GM21515 (cell line): ENCODE data around the gene ZNF70.

ENCODE experiments used
- ATAC-seq: cut with Tn5 transposase; IDR thresholded peaks from one replicate; pipeline ENCODE4 v1.9.1; 2021; ENCODE audit not compliant: unreplicated experiment

Gene ZNF70

DNA sequence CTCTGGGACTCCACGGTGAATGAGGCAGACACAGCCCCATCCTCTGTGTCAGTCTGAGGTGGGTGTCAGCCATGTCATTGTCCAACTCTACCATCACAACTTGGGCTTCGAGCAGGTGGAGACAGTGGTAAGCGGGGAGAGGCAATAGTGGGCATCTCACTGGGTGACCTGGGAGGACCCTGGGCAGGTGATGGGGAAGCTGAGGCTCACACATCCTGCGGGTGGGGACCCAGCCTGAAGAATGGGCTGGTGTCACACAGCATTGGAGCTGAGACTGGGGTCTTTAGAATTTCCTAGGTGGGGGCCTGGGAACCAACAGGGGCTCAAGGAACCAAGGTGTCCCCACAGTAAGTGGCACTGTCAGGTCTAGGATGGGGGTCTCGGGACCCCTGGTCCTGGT is 28.8 kb upstream of the ZNF70 start:
- no peak for ATAC-seq

DNA sequence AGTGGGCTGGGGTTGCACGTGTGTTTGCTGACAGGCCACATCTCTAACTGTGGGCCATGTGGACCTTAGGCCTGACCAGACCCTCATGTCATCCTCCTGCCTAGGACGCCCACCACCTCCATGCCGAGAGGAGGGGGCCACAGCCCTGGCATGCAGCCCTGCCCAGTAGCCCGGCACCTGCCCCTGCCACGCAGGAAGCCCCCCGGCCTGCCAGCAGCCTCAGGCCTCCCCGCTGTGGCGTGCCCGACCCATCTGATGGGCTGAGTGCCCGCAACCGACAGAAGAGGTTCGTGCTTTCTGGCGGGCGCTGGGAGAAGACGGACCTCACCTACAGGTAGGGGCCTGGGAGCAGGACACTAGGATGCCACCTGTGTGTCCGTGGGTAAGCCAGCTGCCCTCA is 28.2 kb upstream of the ZNF70 start:
- ATAC-seq = no peak

DNA sequence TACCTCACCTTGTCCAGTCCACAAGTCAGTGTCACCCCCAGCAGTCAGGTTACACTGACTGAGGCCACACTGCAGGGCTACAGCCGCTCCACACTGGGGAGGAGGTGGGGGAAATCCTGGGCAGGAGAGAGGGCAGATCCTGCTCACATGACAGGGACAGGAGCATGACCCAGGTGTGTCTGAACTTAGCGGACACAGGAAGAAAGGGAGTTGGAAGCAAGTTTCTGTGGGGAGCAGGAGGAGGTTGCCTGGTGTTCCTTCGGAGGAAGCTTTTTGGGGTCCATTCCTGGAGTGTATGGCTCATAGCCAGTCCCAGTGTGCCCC is 27.6 kb upstream of the ZNF70 start:
- ATAC-seq = no peak

DNA sequence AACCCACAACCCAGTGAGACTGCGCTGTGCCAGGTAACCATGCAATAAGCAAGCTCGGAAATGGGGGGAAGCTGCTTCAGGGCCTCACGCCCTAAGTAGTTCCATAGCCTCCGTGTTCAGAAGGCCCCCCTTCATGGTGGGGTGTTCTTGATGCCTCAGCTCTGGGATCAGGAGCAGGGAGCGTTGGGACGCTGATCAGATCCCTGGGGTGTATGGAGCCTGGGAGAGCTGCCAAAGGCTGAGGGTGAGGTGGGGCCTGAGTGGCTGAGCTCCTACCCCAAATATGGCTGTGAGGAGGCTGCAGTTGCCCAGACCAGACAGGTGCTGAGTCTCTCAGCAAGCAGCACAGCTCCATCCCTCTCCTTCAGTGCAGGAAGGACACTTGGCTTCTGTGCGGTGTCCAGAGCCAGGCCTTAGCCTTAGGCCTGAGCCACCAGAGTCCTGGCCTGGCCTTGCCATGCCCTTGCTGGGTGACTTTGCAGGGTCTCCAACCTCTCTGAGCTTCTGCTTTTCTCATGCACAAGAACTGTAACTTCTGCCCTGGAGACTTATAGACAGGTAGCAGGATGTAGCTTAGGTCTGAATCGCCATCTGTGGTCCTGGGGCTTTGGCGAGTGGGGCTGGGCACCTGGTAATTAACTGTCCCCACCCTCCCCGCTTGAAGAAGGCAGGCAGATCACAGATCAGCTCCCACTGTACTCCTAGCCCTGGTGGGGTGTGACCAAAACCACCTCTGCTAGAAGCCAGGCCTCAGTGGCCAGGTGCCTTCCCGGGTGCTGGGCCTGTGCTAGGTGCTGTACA is 27.1 kb upstream of the ZNF70 start:
- ATAC-seq = no peak

DNA sequence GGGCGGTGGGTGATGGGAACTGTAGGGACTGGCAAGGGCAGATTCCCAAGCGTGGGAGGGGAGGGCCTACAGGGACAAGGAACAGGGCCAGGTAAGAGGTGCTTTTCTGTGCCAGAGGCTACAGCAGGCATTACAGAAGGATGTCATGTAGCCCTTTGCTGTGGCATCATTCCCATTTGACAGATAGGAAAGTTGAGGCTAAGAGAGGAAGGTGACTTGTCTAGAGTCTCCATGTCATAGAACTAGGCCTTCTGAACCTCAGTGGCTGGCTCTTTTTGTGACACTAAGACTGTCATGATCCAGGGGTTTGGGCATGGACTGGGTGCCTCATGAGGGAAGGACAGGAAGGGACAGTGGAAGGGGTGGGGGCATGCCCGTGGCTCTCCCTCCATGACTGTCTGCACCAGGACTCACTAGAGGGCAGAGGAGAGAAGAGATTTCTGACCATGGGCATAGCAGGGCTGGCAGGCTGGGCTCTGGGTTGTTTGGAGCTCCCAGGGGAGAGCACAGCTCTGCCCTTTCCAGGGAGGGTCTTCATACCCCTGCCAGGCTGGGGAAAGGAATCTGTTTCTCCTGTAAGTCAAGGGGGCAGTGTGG is 25.0 kb upstream of the ZNF70 start:
- no peak for ATAC-seq

DNA sequence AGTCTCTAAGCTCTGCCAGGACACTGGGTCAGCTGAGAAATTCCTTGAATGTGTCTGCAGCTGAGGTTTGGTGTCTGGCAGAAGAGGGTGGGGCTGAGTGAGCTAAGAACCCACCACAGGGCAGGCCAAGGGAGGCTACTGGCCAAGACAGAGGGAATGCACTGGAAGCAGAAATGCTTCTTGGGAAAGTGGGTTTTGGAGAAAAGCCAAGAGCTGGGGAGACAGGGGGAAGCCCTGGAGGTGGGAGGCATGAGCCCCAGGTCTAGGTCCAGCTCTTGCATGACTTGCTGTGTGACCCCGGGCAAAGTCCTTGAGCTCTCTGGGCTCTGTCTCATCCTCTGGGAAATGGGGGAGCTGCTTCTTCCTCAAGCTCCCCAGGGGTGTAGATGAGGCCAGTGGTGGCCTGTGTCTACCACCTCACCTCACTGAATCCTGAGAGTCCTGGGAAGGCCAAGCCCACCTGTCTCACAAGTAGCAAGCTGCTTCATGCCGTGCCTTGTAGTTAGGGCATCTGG is 24.1 kb upstream of the ZNF70 start:
- ATAC-seq = no peak

DNA sequence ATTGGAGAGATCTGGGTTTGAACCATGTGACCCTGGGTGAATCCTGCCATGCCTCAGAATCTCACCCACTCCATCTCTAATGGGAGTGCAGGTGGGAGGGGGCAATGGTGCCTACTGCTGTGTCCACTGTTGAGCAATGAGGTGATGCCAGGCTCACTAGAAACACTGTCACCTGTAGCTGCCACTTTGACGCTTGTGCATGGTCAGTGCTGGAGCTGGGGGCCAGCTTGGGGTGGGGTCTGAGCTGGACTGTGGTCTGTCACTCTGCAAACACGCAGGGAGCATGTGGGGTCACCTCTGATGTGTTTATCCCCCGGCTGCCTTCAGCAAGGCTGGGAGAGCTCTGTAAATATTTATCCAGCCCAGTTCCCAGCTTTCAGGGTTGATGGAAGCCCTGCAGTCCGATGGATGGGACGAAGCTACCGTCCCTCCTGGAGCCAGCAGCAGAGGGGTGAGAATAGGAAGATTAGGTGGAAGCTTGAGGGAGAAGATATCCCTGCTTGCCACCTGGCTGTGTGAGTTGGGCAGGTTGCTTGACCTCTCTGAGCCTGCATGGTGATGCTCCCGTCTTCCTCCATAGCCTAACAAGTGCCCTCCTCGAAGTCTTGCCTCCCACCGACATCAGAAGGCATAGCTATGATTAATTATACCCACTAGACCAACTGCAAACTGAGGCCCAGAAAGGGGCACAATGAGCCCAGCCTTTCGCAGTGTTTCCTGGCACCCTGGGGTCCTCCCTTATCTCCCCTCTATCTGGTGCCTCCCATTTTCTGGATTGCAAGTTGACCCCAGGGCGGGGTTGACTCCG is 23.4 kb upstream of the ZNF70 start:
- ATAC-seq = no peak

DNA sequence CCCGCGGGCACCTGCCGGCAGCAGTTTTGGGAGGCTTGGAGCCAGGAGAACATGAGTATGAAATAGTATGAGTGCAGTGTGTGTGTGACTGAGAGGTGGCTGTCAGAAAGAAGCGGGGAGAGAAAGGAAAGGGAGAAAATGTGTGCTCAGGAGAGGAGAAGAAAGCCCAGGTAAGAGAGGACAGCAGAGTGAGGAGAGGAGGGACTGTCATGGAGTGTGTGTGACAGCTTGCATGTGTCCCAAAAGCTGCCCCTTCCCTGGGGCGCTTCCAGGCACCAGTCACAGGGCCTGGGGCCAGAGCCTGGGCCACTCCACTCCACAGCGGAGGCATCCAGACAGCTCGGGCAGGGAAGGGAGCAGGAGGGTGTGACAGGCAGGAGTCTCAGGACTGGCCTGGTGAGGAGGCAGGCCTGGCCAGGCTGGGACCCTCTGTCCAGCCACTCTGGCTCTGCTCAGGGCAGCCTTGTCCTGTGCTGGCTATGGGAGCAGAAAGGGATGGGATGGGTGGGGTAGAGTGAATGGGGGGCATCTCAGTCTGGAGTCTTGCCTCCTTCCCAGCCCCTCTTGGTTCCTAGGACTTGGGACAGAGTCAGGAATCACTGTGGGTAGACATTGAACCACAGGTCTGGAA is 22.7 kb upstream of the ZNF70 start:
- no peak for ATAC-seq

DNA sequence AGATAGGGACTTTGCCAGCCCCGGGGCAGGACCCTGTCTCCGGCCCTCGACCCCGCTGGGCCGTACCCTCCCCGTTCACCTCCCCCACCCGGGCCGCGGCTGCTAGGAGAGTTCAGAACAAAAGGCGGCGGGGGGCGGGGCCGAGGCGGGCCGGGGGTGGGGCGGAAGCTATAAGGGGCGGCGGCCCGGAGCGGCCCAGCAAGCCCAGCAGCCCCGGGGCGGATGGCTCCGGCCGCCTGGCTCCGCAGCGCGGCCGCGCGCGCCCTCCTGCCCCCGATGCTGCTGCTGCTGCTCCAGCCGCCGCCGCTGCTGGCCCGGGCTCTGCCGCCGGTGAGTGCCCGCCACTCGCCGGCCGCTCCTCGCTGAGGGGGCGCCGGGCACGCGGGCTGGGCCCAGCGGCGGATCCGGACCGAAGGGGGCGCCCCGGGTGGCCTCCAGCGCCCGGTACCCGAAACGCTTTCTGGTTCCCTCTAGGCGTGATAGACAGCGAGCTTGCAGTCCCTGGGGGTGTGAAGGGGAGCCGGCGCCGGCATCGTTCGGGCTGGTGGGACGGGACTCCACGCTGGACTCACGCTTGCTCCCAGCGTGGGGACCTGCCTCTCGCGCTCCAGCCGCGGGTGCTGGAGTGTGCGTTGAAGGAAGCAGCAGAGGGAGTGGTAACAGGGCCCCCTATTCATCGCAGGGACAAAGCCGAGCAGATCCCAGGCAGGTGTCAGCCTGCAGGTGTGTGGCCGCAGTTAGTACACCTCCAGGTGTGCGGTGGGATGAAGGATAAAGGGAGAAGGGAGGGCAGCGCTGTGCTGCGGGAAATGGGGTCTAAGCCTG is 21.9 kb upstream of the ZNF70 start, which contains the start of gene MMP11:
MMP11 (plus strand) TSS at position 201 of the 825 bp plus-strand sequence; CDS start at position 223, 22 bp downstream.
- ATAC-seq = no peak

DNA sequence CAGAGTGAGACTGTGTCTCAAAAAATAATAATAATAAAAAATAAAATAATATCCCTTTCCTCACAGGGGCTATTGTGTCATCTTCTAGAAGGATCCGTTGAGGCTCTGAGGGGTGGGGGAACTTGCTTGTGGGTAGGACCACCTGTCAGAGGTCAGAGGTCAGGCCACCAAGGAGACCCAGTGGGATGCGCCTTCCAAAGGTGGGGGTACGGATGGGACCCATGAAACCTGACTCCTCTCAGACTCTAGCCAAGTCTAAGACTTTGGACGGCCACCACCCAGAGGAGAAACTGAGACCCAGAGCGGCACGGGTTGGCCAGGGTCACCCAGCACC is 21.4 kb upstream of the ZNF70 start:
- ATAC-seq = no peak

DNA sequence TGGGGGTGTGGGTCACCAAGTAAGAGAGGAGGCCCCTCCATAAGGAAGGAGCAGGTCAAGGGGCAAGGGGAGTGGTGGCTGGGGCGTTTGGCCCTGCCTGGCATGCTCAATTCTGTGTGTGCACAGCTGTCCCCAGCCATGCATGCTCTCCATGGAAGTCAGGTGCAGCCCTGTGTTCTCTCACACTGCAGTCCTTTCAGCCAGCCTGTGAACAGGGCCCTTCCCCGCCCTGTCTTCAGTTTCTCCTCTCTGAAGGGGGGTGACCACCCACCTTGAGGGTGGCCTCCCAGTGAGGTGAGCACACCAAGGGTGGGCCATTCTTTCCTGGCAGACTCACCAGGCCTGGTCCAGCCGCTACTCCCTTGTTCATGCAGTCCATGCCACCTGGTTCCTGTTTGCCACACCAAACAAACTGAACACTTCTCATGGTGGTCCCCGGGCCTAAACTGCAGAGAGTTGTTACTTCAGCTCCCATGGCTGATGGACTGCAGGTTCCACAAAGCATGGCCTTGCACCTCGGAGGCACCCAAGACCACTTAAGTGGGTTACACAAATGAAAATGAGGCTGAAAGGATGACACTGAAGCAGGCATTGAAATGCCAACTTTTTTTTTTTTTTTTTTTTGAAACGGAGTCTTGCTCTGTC is 18.5 kb upstream of the ZNF70 start:
- no peak for ATAC-seq

DNA sequence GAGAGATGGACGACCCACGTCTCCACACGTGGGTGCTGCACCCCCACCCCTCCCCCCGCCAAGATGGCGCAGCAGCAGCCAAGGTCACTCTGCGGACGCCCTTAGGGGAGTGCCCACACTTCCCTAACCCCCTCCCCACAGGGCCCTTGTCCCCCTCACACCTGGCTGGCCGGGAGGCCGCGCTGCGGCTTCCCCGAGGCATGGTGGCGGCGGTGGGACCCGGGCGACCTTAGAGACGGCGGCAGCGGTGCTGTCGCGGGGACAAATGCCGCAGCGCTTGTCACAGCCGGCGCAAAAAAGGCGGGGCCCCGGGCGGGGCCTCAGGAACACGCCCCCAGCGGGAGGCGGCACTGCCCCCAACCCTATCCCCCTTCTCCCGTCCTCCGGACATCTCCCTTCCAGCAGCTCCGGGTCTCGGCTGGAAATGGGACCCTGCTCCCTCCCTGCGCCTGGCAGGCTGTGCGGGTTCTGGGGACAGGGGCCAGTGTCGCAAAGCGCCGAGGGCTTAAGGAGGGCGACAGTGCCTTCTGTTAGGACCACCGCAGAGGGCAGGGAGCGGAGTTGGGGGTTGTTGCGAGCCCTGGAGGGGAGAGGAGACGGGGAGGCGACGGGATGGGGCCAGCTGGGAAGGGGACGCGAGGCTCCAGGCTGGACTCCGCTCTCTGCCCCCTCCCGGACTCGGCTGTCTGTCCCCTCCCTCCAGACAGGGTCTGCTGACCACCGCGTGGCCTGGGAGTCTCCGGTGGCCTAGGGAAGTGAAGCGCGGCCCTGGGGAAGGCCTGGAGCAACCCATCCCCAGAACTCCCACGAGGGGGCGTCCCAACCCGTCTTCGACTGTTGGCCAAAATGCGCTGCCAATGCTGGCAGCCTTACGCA is 17.0 kb upstream of the ZNF70 start, which contains the start of gene CHCHD10:
CHCHD10 (minus strand) TSS at position 300 of the 876 bp plus-strand sequence; CDS start at position 202, 98 bp downstream.
- ATAC-seq = no peak

DNA sequence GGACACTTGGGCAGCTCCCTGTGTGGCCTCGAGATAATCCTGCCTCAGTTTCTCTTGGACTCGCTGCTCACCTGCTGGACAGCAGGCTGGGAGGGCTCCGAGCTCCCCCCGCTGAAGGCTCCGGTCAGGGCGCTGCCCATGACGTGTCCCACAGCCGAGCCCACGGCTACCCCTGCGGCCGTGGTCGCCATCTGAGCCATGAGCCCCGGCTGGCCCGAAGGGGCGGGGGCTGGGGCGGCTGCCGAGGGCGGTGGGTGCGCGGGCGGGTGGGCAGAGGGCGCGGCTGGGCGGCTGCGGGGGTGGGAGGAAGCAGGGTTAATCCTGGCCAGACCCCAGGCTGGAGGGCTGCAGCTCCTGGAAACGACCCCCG is 16.4 kb upstream of the ZNF70 start:
- ATAC-seq = no peak

DNA sequence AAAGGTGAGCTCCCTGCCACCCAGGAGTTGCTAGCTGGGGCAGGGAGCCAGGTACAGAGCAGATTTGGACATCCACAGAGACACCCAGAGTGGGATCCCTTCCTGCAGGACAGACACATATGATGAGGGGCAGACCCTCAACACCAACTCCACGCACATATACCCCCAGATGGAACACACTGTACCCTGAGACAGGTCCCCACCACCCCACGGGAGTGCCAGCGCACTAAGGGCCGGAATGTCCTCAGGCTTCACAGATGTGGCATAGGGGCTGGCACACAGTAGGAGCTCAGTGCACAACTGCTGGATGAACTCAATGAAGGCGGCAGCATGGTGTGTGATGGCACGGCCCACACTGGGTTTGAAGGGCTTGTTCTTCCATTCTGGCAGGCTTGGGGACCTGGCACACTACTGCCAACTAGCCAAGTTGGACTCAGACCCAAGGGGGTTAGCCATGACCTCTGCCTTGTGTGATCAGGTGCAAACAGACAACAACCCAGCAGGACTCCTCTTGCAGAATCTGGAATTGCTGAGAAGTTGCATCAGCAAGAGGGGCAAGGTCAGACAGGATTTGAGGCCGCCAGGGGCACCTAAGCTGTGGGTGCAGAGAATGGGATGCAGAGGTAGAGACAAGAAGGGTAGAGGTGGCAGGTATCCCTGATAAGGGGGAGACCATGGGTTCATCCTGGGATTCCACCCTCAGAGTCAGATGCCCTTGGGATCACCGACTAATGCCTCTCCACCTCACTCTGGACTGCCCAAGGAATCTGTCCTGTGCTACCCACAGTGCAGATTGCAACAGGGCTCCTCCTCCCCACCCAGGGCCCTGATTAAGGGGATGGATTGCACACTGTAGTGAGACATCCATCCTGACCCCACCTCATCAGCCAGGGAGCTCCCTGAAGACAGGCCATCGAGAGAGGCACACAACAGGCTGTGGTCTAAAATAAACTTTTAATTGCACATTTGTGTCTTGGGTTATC is 14.3 kb upstream of the ZNF70 start:
- ATAC-seq = no peak

DNA sequence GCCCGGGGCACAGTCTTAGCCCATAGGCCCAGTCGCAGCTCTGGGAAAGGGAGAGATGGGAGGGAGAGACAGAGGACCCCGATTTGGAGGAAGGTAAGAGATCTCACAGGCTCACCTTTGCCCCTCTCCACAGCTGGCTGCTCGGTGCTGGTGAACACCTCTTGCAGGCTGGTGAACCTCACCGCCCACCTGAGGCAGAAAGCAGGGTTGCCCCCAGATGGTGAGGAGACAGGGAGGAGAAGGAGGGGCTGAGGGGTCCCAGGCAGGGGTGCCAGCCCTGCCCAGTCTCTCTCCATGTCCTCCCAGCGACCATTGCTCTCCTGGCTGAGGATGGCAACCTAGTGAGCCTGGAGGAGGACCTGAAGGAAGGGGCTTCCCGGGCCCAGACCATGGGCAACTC is 13.0 kb upstream of the ZNF70 start:
- ATAC-seq = no peak

DNA sequence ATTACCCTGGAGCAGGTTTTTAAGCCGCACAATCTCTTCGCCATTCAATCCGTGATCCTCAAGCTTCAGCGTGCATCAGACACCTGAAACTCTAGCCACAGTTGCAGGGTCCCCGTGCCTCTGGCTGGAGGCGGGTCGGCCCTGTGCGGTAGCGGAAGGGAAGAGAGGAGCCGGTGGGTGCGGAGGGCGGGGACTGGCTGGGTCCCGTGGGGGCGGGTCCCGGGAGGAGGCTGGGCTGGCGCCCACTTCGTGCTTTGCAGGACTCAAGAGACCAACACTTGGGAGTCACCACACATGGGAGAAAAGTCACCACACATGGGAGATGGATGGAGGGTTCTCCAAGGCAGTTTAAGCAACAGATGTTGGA is 12.7 kb upstream of the ZNF70 start:
- ATAC-seq = no peak

DNA sequence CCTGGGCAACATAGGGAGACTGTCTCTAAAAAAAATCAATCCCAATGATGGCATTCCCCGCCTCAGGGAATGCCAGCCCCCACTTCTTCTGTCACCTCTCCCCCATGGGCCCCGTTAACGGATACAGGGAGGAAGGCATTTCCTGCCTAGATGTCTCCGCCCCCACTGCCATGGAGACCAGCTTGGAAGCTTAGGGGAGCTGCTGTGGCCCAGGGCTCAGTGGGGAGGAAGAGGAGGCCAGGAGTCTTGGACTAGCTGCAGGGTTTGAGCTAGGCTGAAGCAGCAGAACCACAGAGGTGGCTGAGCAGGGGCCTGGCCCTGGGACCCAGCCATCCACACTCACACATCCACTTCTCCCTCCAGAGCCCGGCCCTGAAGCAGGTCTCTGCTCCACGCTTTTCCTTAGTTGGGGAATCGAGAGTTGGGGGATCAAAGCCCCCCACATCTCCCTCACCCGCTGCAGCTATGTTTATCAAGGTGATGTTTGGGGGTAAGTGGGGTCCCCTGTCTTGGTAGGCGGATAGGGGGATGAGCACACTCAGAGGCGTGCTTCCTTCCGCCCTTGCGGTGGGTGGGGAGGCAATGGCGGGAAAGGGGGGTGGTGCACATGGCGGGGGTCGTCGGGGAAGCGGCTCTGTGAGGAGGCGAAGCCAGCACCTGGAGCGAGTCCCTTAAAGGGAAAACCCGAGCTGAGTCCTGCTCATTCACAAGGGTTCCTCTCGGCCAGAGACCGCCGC is 12.1 kb upstream of the ZNF70 start, which contains the start of gene C22orf15:
C22orf15 (plus strand) TSS at position 149 of the 737 bp plus-strand sequence; CDS start at position 466, 317 bp downstream.
- no peak for ATAC-seq
